ENCODE data around the gene UTS2B. TPM values are rescaled to one million over a fixed set of nuclear protein-coding genes. Genes with fewer than 3 reads are reported as not detected.

The UTS2B gene
- total RNA-seq, 2 experiments from 2014 or later, result not detected

- Mint-ChIP-seq H3K27ac (no peak overlapping the region), H3K27me3 (no peaks in the 10 kb centered on the region), H3K4me3 (no peak overlapping the region), H3K9me3 (no peaks in the 10 kb centered on the region), H3K36me3 (no peaks in the 10 kb centered on the region), H3K4me1 (ENCODE audit: low read depth) (peaks cover 2% of the 10 kb centered on the region)
- ChIA-PET CTCF (no interaction called here), POLR2A (no interaction called here)
- intact Hi-C loops (cut with micrococcal nuclease), result no loop called here
- DNase-seq, result no peak
Measured at GRCh38 chr3:191237047-191237882, 93.1 kb downstream of the UTS2B start.

GRCh38 chr3:191236646-191237045 is 93.7 kb downstream of the UTS2B start:
- H3K9me3 Mint-ChIP-seq, result no peaks in the 10 kb centered on the region
- H3K27ac Mint-ChIP-seq, result no peak overlapping the region
- POLR2A ChIA-PET, result no interaction called here
- no peak overlapping the region for H3K4me3 Mint-ChIP-seq
- peaks cover 2% of the 10 kb centered on the region for H3K4me1 Mint-ChIP-seq (ENCODE audit: low read depth)
- DNase-seq, result no peak
- intact Hi-C loops (cut with micrococcal nuclease), result no loop called here
- H3K36me3 Mint-ChIP-seq, result no peaks in the 10 kb centered on the region
- no peaks in the 10 kb centered on the region for H3K27me3 Mint-ChIP-seq
- CTCF ChIA-PET, result no interaction called here

GRCh38 chr3:191235331-191236314 is 94.7 kb downstream of the UTS2B start:
- ChIA-PET POLR2A (no interaction called here), CTCF (no interaction called here)
- H3K27ac Mint-ChIP-seq, result no peak overlapping the region
- no peak for DNase-seq
- H3K36me3 Mint-ChIP-seq, result no peaks in the 10 kb centered on the region
- no peak overlapping the region for H3K4me3 Mint-ChIP-seq
- H3K4me1 Mint-ChIP-seq (ENCODE audit: low read depth), result peaks cover 2% of the 10 kb centered on the region
- H3K27me3 Mint-ChIP-seq, result no peaks in the 10 kb centered on the region
- intact Hi-C loops (cut with micrococcal nuclease), result no loop called here
- H3K9me3 Mint-ChIP-seq, result no peaks in the 10 kb centered on the region

- Mint-ChIP-seq H3K4me3 (no peak overlapping the region), H3K27me3 (no peaks in the 10 kb centered on the region), H3K36me3 (no peaks in the 10 kb centered on the region), H3K9me3 (no peaks in the 10 kb centered on the region), H3K4me1 (ENCODE audit: low read depth) (peaks cover 2% of the 10 kb centered on the region), H3K27ac (no peak overlapping the region)
- ChIA-PET POLR2A (no interaction called here), CTCF (no interaction called here)
- no peak for DNase-seq
- intact Hi-C loops (cut with micrococcal nuclease), result no loop called here
Measured at GRCh38 chr3:191234216-191234615, 96.1 kb downstream of the UTS2B start.

GRCh38 chr3:191227541-191227940 is 102.8 kb downstream of the UTS2B start:
- CTCF ChIA-PET, result no interaction called here
- Mint-ChIP-seq H3K4me3 (no peak overlapping the region), H3K9me3 (peaks cover 2% of the 10 kb centered on the region), H3K27me3 (no peaks in the 10 kb centered on the region), H3K36me3 (no peaks in the 10 kb centered on the region), H3K4me1 (ENCODE audit: low read depth) (no peaks in the 10 kb centered on the region), H3K27ac (no peak overlapping the region)
- no peak for DNase-seq
- intact Hi-C loops (cut with micrococcal nuclease), result no loop called here
- POLR2A ChIA-PET, result no interaction called here

- Mint-ChIP-seq H3K9me3 (peaks cover 2% of the 10 kb centered on the region), H3K36me3 (no peaks in the 10 kb centered on the region), H3K27me3 (no peaks in the 10 kb centered on the region), H3K27ac (no peak overlapping the region), H3K4me1 (ENCODE audit: low read depth) (no peaks in the 10 kb centered on the region), H3K4me3 (no peak overlapping the region)
- ChIA-PET CTCF (no interaction called here), POLR2A (no interaction called here)
- DNase-seq, result no peak
- intact Hi-C loops (cut with micrococcal nuclease), result no loop called here
Measured at GRCh38 chr3:191221638-191222037, 108.7 kb downstream of the UTS2B start.

GRCh38 chr3:191220908-191221307 is 109.4 kb downstream of the UTS2B start:
- CTCF ChIA-PET, result no interaction called here
- H3K36me3 Mint-ChIP-seq, result no peaks in the 10 kb centered on the region
- no peak overlapping the region for H3K4me3 Mint-ChIP-seq
- H3K27me3 Mint-ChIP-seq, result no peaks in the 10 kb centered on the region
- H3K9me3 Mint-ChIP-seq, result peaks cover 2% of the 10 kb centered on the region
- intact Hi-C loops (cut with micrococcal nuclease), result no loop called here
- H3K27ac Mint-ChIP-seq, result no peak overlapping the region
- no peaks in the 10 kb centered on the region for H3K4me1 Mint-ChIP-seq (ENCODE audit: low read depth)
- POLR2A ChIA-PET, result no interaction called here
- DNase-seq, result no peak

- CTCF ChIA-PET, result no interaction called here
- Mint-ChIP-seq H3K36me3 (no peaks in the 10 kb centered on the region), H3K27me3 (no peaks in the 10 kb centered on the region), H3K4me1 (ENCODE audit: low read depth) (no peaks in the 10 kb centered on the region), H3K27ac (no peak overlapping the region), H3K9me3 (no peaks in the 10 kb centered on the region), H3K4me3 (no peak overlapping the region)
- DNase-seq, result no peak
- intact Hi-C loops (cut with micrococcal nuclease), result no loop called here
- POLR2A ChIA-PET, result no interaction called here
Measured at GRCh38 chr3:191217301-191217700, 113.0 kb downstream of the UTS2B start.

Other genes starting within 250 kb of the UTS2B start
- not detected for gene OSTN, start 131.3 kb downstream of the UTS2B start, total RNA-seq
- gene CCDC50, start 1.1 kb downstream of the UTS2B start, total RNA-seq, result 10 to 100 TPM; 13.6 to 15.4 TPM
- gene PYDC2, start 130.6 kb upstream of the UTS2B start, total RNA-seq, result not detected

All from activated CD4-positive, alpha-beta memory T cell treated with anti-CD3 and anti-CD28 coated beads for 36 hours (primary cell).